K562 (cell line): ENCODE results near the gene GTF2A1L. TPM values are rescaled to one million over a fixed set of nuclear protein-coding genes. Genes with fewer than 3 reads are reported as not detected.

ENCODE experiments used
- ATAC-seq: fragments of 200-7000 bp; cut with Tn5 transposase; 3 replicates; pipeline ENCODE4 v1.9.1; 2020; ENCODE audit warnings: moderate library complexity
- BruUV-seq: library from RNA; stranded (reverse); fragments of 400-500 nt; replicated peaks from 2 replicates; lab custom pipeline; 2021; lab: Mats Ljungman, UMichigan
- CTCF ChIA-PET: fragments of 300-600 bp; formaldehyde crosslinking; extraction: SDS; loops from one replicate; lab custom pipeline; 2021; ENCODE audit warnings: low intra/inter-chr PET ratio; lab: Yijun Ruan, JAX
- POLR2A ChIA-PET: fragments of 300-600, 350-650 bp; sonication (Branson Sonifier 250); formaldehyde crosslinking; extraction: SDS; loops from one replicate; lab custom pipeline; 2021; ENCODE audit warnings: antibody characterized with exemption, inconsistent platforms; lab: Yijun Ruan, JAX
- DNase-seq, 4 experiments: peaks; one replicate each; pipeline versions ENCODE4 v3.0.0 to v3.0.0-alpha.2; 2011 to 2018; ENCODE audit warnings: low spot score in 3 of 4, mixed read lengths in 3 of 4; ENCODE audit errors: extremely low read depth in 1 of 4
- FAIRE-seq: peaks from 2 replicates; lab custom pipeline; 2011; peaks lifted over from hg19 to GRCh38; lab: Jason Lieb, UNC
- H2AFZ ChIP-seq: 2 replicates; pipeline ENCODE4 v1.6.0; 2011; ENCODE audit warnings: low read depth, low read length, control low read depth, inconsistent platforms
- H3K27ac ChIP-seq: fragments of 200-600 bp; 3 replicates; pipeline ENCODE4 v1.8.0; 2011; ENCODE audit warnings: low read depth, mild to moderate bottlenecking, control low read depth, inconsistent platforms, low read length, moderate library complexity, mixed read lengths; ENCODE audit errors: extremely low read depth
- H3K27me3 ChIP-seq, 2 experiments: fragments of 300-600 bp in 1 of 2; 2 replicates in 1 of 2; 3 replicates in 1 of 2; pipeline versions ENCODE4 v1.6.0 to v1.8.0; 2011; ENCODE audit warnings: inconsistent platforms in 2 of 2, low read length in 2 of 2, mild to moderate bottlenecking in 1 of 2, mixed read lengths in 1 of 2, moderate library complexity in 1 of 2; ENCODE audit not compliant: control insufficient read depth in 2 of 2, insufficient read depth in 2 of 2
- H3K36me3 ChIP-seq: fragments of 300-600 bp; 3 replicates; pipeline ENCODE4 v1.8.0; 2011; ENCODE audit warnings: mild to moderate bottlenecking, low read length, inconsistent platforms; ENCODE audit not compliant: control insufficient read depth, insufficient read depth
- H3K4me1 ChIP-seq, 2 experiments: fragments of 200-600 bp in 1 of 2; replicated peaks in 1 of 2; 2 replicates in 1 of 2; 3 replicates in 1 of 2; pipeline versions ENCODE4 v1.5.1 to v1.8.0; 2011; ENCODE audit warnings: inconsistent platforms in 2 of 2, low read length in 2 of 2, mild to moderate bottlenecking in 1 of 2, mixed read lengths in 1 of 2, moderate library complexity in 1 of 2; ENCODE audit not compliant: control insufficient read depth in 2 of 2, insufficient read depth in 2 of 2
- H3K4me2 ChIP-seq: 2 replicates; pipeline ENCODE4 v1.6.1; 2011; ENCODE audit warnings: low read length, control low read depth, inconsistent platforms, mixed read lengths; ENCODE audit not compliant: insufficient read depth
- H3K4me3 ChIP-seq: fragments of 200-600 bp; sonication (generic), shearing (Covaris generic); 2 replicates; pipeline ENCODE4 v1.5.1; 2016; ENCODE audit warnings: control low read depth, inconsistent platforms
- H3K79me2 ChIP-seq: fragments of 200-600 bp; 3 replicates; pipeline ENCODE4 v1.8.0; 2011; ENCODE audit warnings: low read length, inconsistent platforms; ENCODE audit not compliant: control insufficient read depth, insufficient read depth
- H3K9ac ChIP-seq, 2 experiments: 2 replicates each; pipeline versions ENCODE4 v1.6.0 to v1.6.1; 2011; ENCODE audit warnings: low read depth in 2 of 2, low read length in 2 of 2, control low read depth in 1 of 2, inconsistent platforms in 1 of 2, mild to moderate bottlenecking in 1 of 2, mixed read lengths in 1 of 2; ENCODE audit not compliant: insufficient read depth in 1 of 2
- H3K9me1 ChIP-seq: one replicate; pipeline ENCODE4 v1.6.0; 2011; ENCODE audit warnings: inconsistent platforms, mild to moderate bottlenecking, low read length, moderate library complexity; ENCODE audit not compliant: control insufficient read depth, insufficient read depth
- H3K9me3 ChIP-seq: replicated peaks from 2 replicates; pipeline ENCODE4 v1.5.1; 2011; ENCODE audit warnings: low read depth, low read length, inconsistent platforms; ENCODE audit not compliant: control insufficient read depth, insufficient read depth
- H4K20me1 ChIP-seq: replicated peaks from 2 replicates; pipeline ENCODE4 v1.6.1; 2011; ENCODE audit warnings: low read length, inconsistent platforms, mixed read lengths; ENCODE audit not compliant: control insufficient read depth, insufficient read depth
- BCLAF1 ChIP-seq, 2 experiments: fragments of 450-650 bp in 1 of 2; IDR thresholded peaks; 2 replicates each; pipeline ENCODE4 v1.6.1; 2011 to 2017; ENCODE audit warnings: low read depth in 2 of 2, antibody characterized with exemption in 1 of 2, borderline replicate concordance in 1 of 2, low read length in 1 of 2, mild to moderate bottlenecking in 1 of 2, mixed read lengths in 1 of 2; ENCODE audit not compliant: control insufficient read depth in 1 of 2
- FOXA3 ChIP-seq, 2 experiments: fragments of 450-650 bp in 1 of 2; sonication (generic) in 1 of 2; formaldehyde crosslinking; IDR thresholded peaks in 1 of 2; conservative IDR thresholded peaks in 1 of 2; 2 replicates each; pipeline versions ENCODE4 v1.4.0 to v1.8.0; 2020 to 2022; ENCODE audit warnings: mild to moderate bottlenecking in 2 of 2, missing genetic modification reagents in 1 of 2
- FUS ChIP-seq: fragments of 200-400 bp; formaldehyde crosslinking; optimal IDR thresholded peaks from 2 replicates; pipeline ENCODE3; 2017; ENCODE audit warnings: low read depth, low read length
- ID3 ChIP-seq, 2 experiments: fragments of 250-450 bp in 1 of 2; fragments of 450-650 bp in 1 of 2; sonication (Bioruptor Pico) in 1 of 2; IDR thresholded peaks; 2 replicates each; pipeline versions ENCODE4 v1.6.1 to v1.8.0; 2016 to 2021; ENCODE audit warnings: mild to moderate bottlenecking in 2 of 2, moderate library complexity in 2 of 2, missing compliant biosample characterization in 1 of 2, missing genetic modification characterization in 1 of 2
- MEF2A ChIP-seq: IDR thresholded peaks from 2 replicates; pipeline ENCODE4 v1.6.1; 2011; ENCODE audit warnings: low read depth, mild to moderate bottlenecking, low read length, moderate library complexity; ENCODE audit not compliant: control insufficient read depth
- POLR2A ChIP-seq: fragments of 450-650 bp; conservative IDR thresholded peaks from 2 replicates; pipeline ENCODE4 v1.6.1; 2016
- RBM39 ChIP-seq: fragments of 200-400 bp; formaldehyde crosslinking; optimal IDR thresholded peaks from 2 replicates; pipeline ENCODE3; 2018; ENCODE audit warnings: low read depth, low read length
- RFX1 ChIP-seq: fragments of 450-650 bp; IDR thresholded peaks from 2 replicates; pipeline ENCODE4 v1.6.1; 2016; ENCODE audit warnings: mild to moderate bottlenecking, moderate library complexity
- TAF9B ChIP-seq: fragments of 450-650 bp; IDR thresholded peaks from 2 replicates; pipeline ENCODE4 v1.6.1; 2018; ENCODE audit warnings: mild to moderate bottlenecking; ENCODE audit not compliant: partially characterized antibody
- ZNF3 ChIP-seq: fragments of 250-450 bp; sonication (Bioruptor Pico); IDR thresholded peaks from 2 replicates; pipeline ENCODE4 v1.5.0; 2021; ENCODE audit warnings: mild to moderate bottlenecking, moderate library complexity
- WGBS: fragments of 100-300 bp; shearing (Covaris generic); methylation state at CpG from one replicate; pipeline ENCODE4 v1.1.6; 2016; ENCODE audit warnings: low coverage, mixed read lengths; ENCODE audit not compliant: insufficient coverage; ENCODE audit errors: missing lambda C conversion rate; 5-methylcytosine and 5-hydroxymethylcytosine counted together
- in situ Hi-C: fragments of 300-500 bp; cut with MboI; formaldehyde crosslinking; loops from 4 replicates; pipeline ENCODE4 v1.15.0; 2018; ENCODE audit warnings: inconsistent platforms, mixed read lengths
- intact Hi-C: fragments of 100-400 bp; cut with micrococcal nuclease; formaldehyde crosslinking; loops from 2 replicates; pipeline ENCODE4 v1.14.2; 2022
- polyA plus RNA-seq, 8 experiments: library from polyadenylated mRNA; depleted of rRNA in 4 of 8; stranded (reverse) in 5 of 8; unstranded in 3 of 8; fragments of >200 nt; fragmentation: Nextera tagmentation in 2 of 8; fragmentation: Illumina TruSeq in 1 of 8; extraction: Ambion mirVana in 2 of 8; extraction: Trizol in 1 of 8; gene quantifications; 2 replicates each; pipeline versions ENCODE4 v1.2.1 to v1.2.3, GENCODE V29; 2011 to 2014; ENCODE audit warnings: inconsistent platforms in 1 of 8, missing spikeins in 1 of 8
- total RNA-seq, 7 experiments: library from RNA; depleted of rRNA in 6 of 7; stranded (reverse); fragments of >200 nt in 6 of 7; fragmentation: Illumina TruSeq in 2 of 7; extraction: Trizol in 2 of 7; gene quantifications; 2 replicates each; pipeline versions ENCODE4 v1.2.1 to v1.2.3, GENCODE V29; 2011 to 2021; ENCODE audit warnings: low replicate concordance in 1 of 7

Gene GTF2A1L
- total and polyA plus RNA-seq, 9 of the 15 experiments (the other 6 are each of a cell fraction or from before 2014, with no cell fraction given): 0.05 to 0.35 (median 0.12) TPM; not detected in 5

DNA sequence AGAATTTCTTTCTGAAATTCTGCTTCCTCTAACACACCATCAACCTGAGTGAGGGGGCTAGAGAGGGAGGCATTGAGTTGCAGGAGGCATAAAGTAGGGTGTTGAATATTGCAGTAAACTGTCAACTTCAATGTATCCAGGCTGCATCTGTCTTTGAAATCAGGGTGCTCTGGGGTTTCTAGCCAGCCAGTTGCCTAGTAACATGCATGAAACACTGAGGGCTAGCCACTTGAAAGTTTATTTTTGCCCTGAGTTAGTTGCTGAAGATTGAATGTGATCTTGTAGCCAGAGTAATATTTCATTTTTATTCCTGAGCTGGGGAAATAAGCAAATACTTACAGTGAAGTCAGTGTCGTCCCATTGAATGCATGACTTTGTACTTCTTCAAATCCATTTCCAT, 96.0 kb downstream of the GTF2A1L start:
- ChIA-PET POLR2A (no interaction called here), CTCF (interaction anchor here (0.6 kb wide), 1 partner anchor 83 kb away, joined by 3 read pairs; no protein-coding TSS in a partner anchor)
- no peak overlapping the region for H3K27ac ChIP-seq
- DNase-seq: no peak
- no peak overlapping the region for H3K9ac ChIP-seq
- no peak for FAIRE-seq
- H3K9me1 ChIP-seq: no peaks in the 10 kb centered on the region
- BruUV-seq: no TSS peak
- H3K4me1 ChIP-seq: peaks cover 0 to 24% of the 10 kb centered on the region in 2 experiments; a peak in 2 of 5 replicates
- WGBS: 7% methylated on average over 1 of the region's 1 CpG
- TF ChIP-seq TAF9B (no peak), RFX1 (0 out of 2 replicates have a peak, but pooled peaks have one; percentile 11)
- H3K9me3 ChIP-seq: no peaks in the 10 kb centered on the region
- H4K20me1 ChIP-seq: no peaks in the 10 kb centered on the region
- H2AFZ ChIP-seq: no peak overlapping the region
- peak overlapping the region; percentile 10; the same call in 1 of the 2 replicates for H3K4me2 ChIP-seq
- in situ Hi-C loops (no loop called here), intact Hi-C loops (no loop called here)
- no peak overlapping the region for H3K4me3 ChIP-seq
- H3K27me3 ChIP-seq: no peaks in the 10 kb centered on the region
- ATAC-seq: no peak
- H3K79me2 ChIP-seq: no peaks in the 10 kb centered on the region
- H3K36me3 ChIP-seq: no peaks in the 10 kb centered on the region

DNA sequence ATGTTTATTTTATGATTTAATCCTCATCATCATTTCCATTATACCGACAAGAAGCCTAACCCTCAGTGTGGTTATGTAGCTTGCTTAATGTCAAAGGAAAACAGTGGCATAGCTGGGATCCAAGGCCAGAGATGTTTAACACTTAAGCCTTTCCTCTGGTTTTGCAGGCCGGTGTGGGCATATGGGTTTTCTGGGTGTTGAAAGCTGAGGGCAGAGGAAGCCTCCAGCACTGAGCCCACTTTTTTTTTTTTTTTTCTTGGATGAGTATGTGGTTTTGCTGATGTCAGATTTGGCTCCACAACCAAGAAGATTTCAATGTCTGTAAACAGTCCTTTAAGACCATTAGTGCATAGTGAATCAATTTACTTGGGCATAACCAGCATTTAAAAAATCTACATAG, 96.6 kb downstream of the GTF2A1L start:
- Histone ChIP-seq H3K27me3 (no peaks in the 10 kb centered on the region), H4K20me1 (no peaks in the 10 kb centered on the region), H3K79me2 (no peaks in the 10 kb centered on the region), H3K4me2 (no peak overlapping the region), H3K27ac (no peak overlapping the region), H2AFZ (no peak overlapping the region), H3K9me1 (no peaks in the 10 kb centered on the region), H3K4me3 (no peak overlapping the region), H3K4me1 (peaks cover 0 to 24% of the 10 kb centered on the region in 2 experiments; a peak in 2 of 5 replicates), H3K36me3 (no peaks in the 10 kb centered on the region), H3K9me3 (no peaks in the 10 kb centered on the region), H3K9ac (no peak overlapping the region)
- no peak for FAIRE-seq
- POLR2A ChIA-PET: no interaction called here
- in situ Hi-C loops (no loop called here), intact Hi-C loops (no loop called here)
- no peak for ATAC-seq
- CTCF ChIA-PET: interaction anchor here (0.6 kb wide), 1 partner anchor 83 kb away, joined by 3 read pairs; no protein-coding TSS in a partner anchor
- DNase-seq: no peak
- WGBS: 7% methylated on average over 2 of the region's 2 CpGs
- no TSS peak for BruUV-seq
- TF ChIP-seq FOXA3 (CRISPR knock-in tag; conservative IDR thresholded peaks at IDR 0.05 in 1 of 2, IDR thresholded peaks at IDR 0.05 in 1 of 2) (no peak), MEF2A (no peak), BCLAF1 (IDR thresholded peaks at IDR 0.05; ENCODE audit: borderline replicate concordance in 1 of 2, control insufficient read depth in 1 of 2, low read depth in 2 of 2, low read length in 1 of 2) (no peak), POLR2A (no peak), FUS (no peak), ZNF3 (CRISPR knock-in tag) (no peak), RBM39 (no peak), ID3 (CRISPR knock-in tag; IDR thresholded peaks at IDR 0.05) (no peak), ID3 (tag; IDR thresholded peaks at IDR 0.05) (no peak)
